Neural progenitor cell (in vitro differentiated cells): ENCODE results near the gene INKA1. TPM values are rescaled to one million over a fixed set of nuclear protein-coding genes. Genes with fewer than 3 reads are reported as not detected.

Experiments used
- DNase-seq: peaks from one replicate; pipeline ENCODE4 v3.0.0-alpha.2; 2016; ENCODE audit warnings: low spot score
- H2AFZ ChIP-seq: fragments of 200-600 bp; sonication (generic); replicated peaks from 2 replicates; pipeline ENCODE4 v1.6.1; 2016; ENCODE audit warnings: antibody characterized with exemption
- H3F3A ChIP-seq: fragments of 200-600 bp; sonication (generic); 2 replicates; pipeline ENCODE4 v1.6.1; 2016; ENCODE audit warnings: antibody characterized with exemption, low read depth
- H3K27ac ChIP-seq: fragments of 200-600 bp; sonication (generic); 2 replicates; pipeline ENCODE4 v1.5.1; 2016; ENCODE audit warnings: mild to moderate bottlenecking
- H3K27me3 ChIP-seq: fragments of 200-600 bp; sonication (generic); 2 replicates; pipeline ENCODE4 v1.6.1; 2016; ENCODE audit warnings: mild to moderate bottlenecking, moderate library complexity
- H3K36me3 ChIP-seq: fragments of 200-600 bp; sonication (generic); 2 replicates; pipeline ENCODE4 v1.5.1; 2016
- H3K4me1 ChIP-seq: fragments of 200-600 bp; sonication (generic); 2 replicates; pipeline ENCODE4 v1.6.1; 2016; ENCODE audit warnings: mixed run types
- H3K4me2 ChIP-seq: fragments of 200-600 bp; sonication (generic); 2 replicates; pipeline ENCODE4 v1.6.1; 2016
- H3K4me3 ChIP-seq: fragments of 200-600 bp; sonication (generic); 2 replicates; pipeline ENCODE4 v1.5.1; 2016
- H3K79me2 ChIP-seq: fragments of 200-600 bp; sonication (generic); 2 replicates; pipeline ENCODE4 v1.6.1; 2016; ENCODE audit warnings: low read depth
- H3K9ac ChIP-seq: fragments of 200-600 bp; sonication (generic); 2 replicates; pipeline ENCODE4 v1.6.1; 2016
- H3K9me3 ChIP-seq: fragments of 200-600 bp; sonication (generic); 2 replicates; pipeline ENCODE4 v1.5.1; 2016; ENCODE audit warnings: low read depth
- H4K20me1 ChIP-seq: fragments of 200-600 bp; sonication (generic); 2 replicates; pipeline ENCODE4 v1.6.1; 2016; ENCODE audit warnings: low read depth
- H3K27ac Mint-ChIP-seq: 3 replicates; pipeline ENCODE4 v1.8.0; 2021; ENCODE audit warnings: mixed read lengths
- H3K27me3 Mint-ChIP-seq: 2 replicates; pipeline ENCODE4 v1.8.0; 2022; ENCODE audit warnings: low read depth, mild to moderate bottlenecking, inconsistent platforms, moderate library complexity, mixed read lengths; ENCODE audit not compliant: insufficient read depth
- H3K36me3 Mint-ChIP-seq: 3 replicates; pipeline ENCODE4 v1.8.0; 2021; ENCODE audit warnings: mixed read lengths
- H3K4me1 Mint-ChIP-seq: 3 replicates; pipeline ENCODE4 v1.8.0; 2021; ENCODE audit warnings: mixed read lengths
- H3K4me3 Mint-ChIP-seq: 3 replicates; pipeline ENCODE4 v1.8.0; 2021; ENCODE audit warnings: mild to moderate bottlenecking, moderate library complexity, mixed read lengths
- H3K9me3 Mint-ChIP-seq: 3 replicates; pipeline ENCODE4 v1.8.0; 2020; ENCODE audit warnings: mixed read lengths
- CTCF ChIP-seq: fragments of 200-600 bp; sonication (generic); IDR thresholded peaks from 2 replicates; pipeline ENCODE4 v1.5.1; 2017; ENCODE audit warnings: antibody characterized with exemption, mild to moderate bottlenecking
- EZH2 ChIP-seq: fragments of 200-600 bp; sonication (generic); IDR thresholded peaks from 2 replicates; pipeline ENCODE4 v1.6.1; 2017; ENCODE audit warnings: antibody characterized with exemption, mild to moderate bottlenecking, moderate library complexity
- EZH2phosphoT487 ChIP-seq: fragments of 200-600 bp; sonication (generic); IDR thresholded peaks from 2 replicates; pipeline ENCODE4 v1.6.1; 2017; ENCODE audit warnings: antibody characterized with exemption
- total RNA-seq: library from RNA; depleted of rRNA; stranded (reverse); fragments of >200 nt; gene quantifications from 2 replicates; pipeline ENCODE4 v1.2.3, GENCODE V29; 2015; ENCODE audit warnings: low replicate concordance

The INKA1 gene
- total RNA-seq, 1 donor from 2014 or later, result not detected

GRCh38 chr3:49826016-49826415 lies 23.0 kb downstream of the INKA1 start:
- no peaks in the 10 kb centered on the region for H3K4me1 Mint-ChIP-seq
- Histone ChIP-seq H3K4me2 (no peak overlapping the region), H3K4me1 (no peaks in the 10 kb centered on the region), H3K36me3 (peaks cover 5% of the 10 kb centered on the region), H4K20me1 (no peaks in the 10 kb centered on the region), H3F3A (peaks cover 9% of the 10 kb centered on the region), H3K9me3 (no peaks in the 10 kb centered on the region), H3K9ac (no peak overlapping the region), H3K27ac (peak overlapping the region; percentile 29), H3K27me3 (no peaks in the 10 kb centered on the region), H2AFZ (no peak overlapping the region), H3K4me3 (no peak overlapping the region), H3K79me2 (no peaks in the 10 kb centered on the region)
- no peak overlapping the region for H3K4me3 Mint-ChIP-seq
- H3K27me3 Mint-ChIP-seq, result no peaks in the 10 kb centered on the region
- no peak overlapping the region for H3K27ac Mint-ChIP-seq
- no peaks in the 10 kb centered on the region for H3K9me3 Mint-ChIP-seq
- H3K36me3 Mint-ChIP-seq, result peaks cover 4% of the 10 kb centered on the region
- no peak for DNase-seq
- TF ChIP-seq EZH2phosphoT487 (no peak), CTCF (no peak), EZH2 (no peak)

- H3K4me3 Mint-ChIP-seq, result no peak overlapping the region
- H3K27ac Mint-ChIP-seq, result no peak overlapping the region
- peaks cover 8% of the 10 kb centered on the region for H3K36me3 Mint-ChIP-seq
These were observed 28.3 kb downstream of the INKA1 start for GRCh38 chr3:49831341-49831740.

DNA sequence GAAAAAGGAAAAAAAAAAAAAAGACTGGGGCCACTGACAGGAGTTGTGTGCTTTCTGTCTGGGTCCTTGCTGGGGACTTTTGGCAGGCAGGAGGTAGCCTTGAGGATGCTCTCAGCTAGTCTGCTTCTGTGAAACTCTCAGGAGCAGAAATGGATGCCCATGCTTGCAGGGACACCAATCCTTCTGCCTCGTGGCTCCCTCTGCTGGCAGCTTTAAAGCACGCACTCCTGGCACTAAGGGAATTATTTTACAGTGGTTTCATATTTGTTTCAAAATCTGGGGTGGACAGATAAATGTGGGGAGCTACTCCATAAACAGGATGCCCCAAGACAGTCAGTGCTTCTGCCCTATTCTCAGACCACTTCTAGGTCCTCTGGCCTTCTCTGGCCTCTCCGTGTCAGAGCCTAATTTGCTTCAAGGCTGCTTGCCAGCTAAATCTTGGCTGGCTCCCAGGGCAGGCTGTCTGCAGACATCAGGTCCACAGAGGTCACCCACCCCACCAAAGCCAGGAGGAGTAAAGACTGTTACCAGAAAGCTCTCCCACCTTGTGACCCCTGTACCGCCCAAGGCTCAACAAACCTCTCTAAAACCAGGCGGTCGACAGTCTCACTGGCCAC lies 36.2 kb downstream of the INKA1 start:
- H3K36me3 Mint-ChIP-seq, result peaks cover 11% of the 10 kb centered on the region
- H4K20me1 ChIP-seq, result no peaks in the 10 kb centered on the region

More at GRCh38 chr3:49831341-49831740, 28.3 kb downstream of the INKA1 start:
- Mint-ChIP-seq H3K27me3 (no peaks in the 10 kb centered on the region), H3K4me1 (no peaks in the 10 kb centered on the region), H3K9me3 (no peaks in the 10 kb centered on the region)
- DNase-seq, result no peak
- Histone ChIP-seq H3K9ac (no peak overlapping the region), H3K79me2 (no peaks in the 10 kb centered on the region), H3F3A (peaks cover 6% of the 10 kb centered on the region), H3K4me2 (no peak overlapping the region), H3K4me1 (no peaks in the 10 kb centered on the region), H4K20me1 (no peaks in the 10 kb centered on the region), H3K36me3 (peaks cover 2% of the 10 kb centered on the region), H3K27me3 (no peaks in the 10 kb centered on the region), H3K27ac (no peak overlapping the region), H3K4me3 (no peak overlapping the region), H2AFZ (no peak overlapping the region), H3K9me3 (no peaks in the 10 kb centered on the region)
- no peak for TF ChIP-seq EZH2phosphoT487
- no peak for TF ChIP-seq EZH2
- TF ChIP-seq CTCF, result no peak

More for the DNA sequence above, 36.2 kb downstream of the INKA1 start:
- no peaks in the 10 kb centered on the region for H3F3A ChIP-seq
- H3K27ac Mint-ChIP-seq, result peak overlapping the region; percentile 83
- H2AFZ ChIP-seq, result no peak overlapping the region
- DNase-seq, result peak; percentile 81
- TF ChIP-seq EZH2 (no peak), CTCF (peak; percentile 94)
- H3K4me1 ChIP-seq, result no peaks in the 10 kb centered on the region
- H3K4me1 Mint-ChIP-seq, result peaks cover 2% of the 10 kb centered on the region
- no peaks in the 10 kb centered on the region for H3K9me3 ChIP-seq
- H3K4me3 ChIP-seq, result no peak overlapping the region
- H3K27me3 Mint-ChIP-seq, result peaks cover 6% of the 10 kb centered on the region
- no peaks in the 10 kb centered on the region for H3K9me3 Mint-ChIP-seq
- no peak overlapping the region for H3K4me2 ChIP-seq
- H3K79me2 ChIP-seq, result no peaks in the 10 kb centered on the region
- no peaks in the 10 kb centered on the region for H3K36me3 ChIP-seq
- H3K9ac ChIP-seq, result no peak overlapping the region
- no peaks in the 10 kb centered on the region for H3K27me3 ChIP-seq
- no peak overlapping the region for H3K27ac ChIP-seq
- H3K4me3 Mint-ChIP-seq, result no peak overlapping the region
